Sigmoid colon (tissue), 7 donors: ENCODE measurements around the gene GRAP2. TPM values are rescaled to one million over a fixed set of nuclear protein-coding genes. Genes with fewer than 3 reads are reported as not detected.

ENCODE experiments used
- DNase-seq: peaks from one replicate; pipeline ENCODE4 v3.0.0-alpha.2; 2019
- H3K27ac ChIP-seq, 4 donors: fragments of 200-600 bp; sonication (generic); one replicate each; pipeline ENCODE4 v1.5.1; 2016 to 2019; ENCODE audit warnings: mild to moderate bottlenecking in 1 of 4
- H3K27me3 ChIP-seq, 3 donors: fragments of 200-600 bp; sonication (generic); one replicate each; pipeline ENCODE4 v1.5.1; 2019; ENCODE audit warnings: mild to moderate bottlenecking in 1 of 3
- H3K36me3 ChIP-seq, 4 donors: fragments of 200-600 bp; sonication (generic); one replicate each; pipeline ENCODE4 v1.5.1; 2016 to 2019
- H3K4me1 ChIP-seq, 4 donors: fragments of 200-600 bp; sonication (generic); one replicate each; pipeline ENCODE4 v1.5.1; 2017 to 2019
- H3K4me3 ChIP-seq, 4 donors: fragments of 200-600 bp; sonication (generic); one replicate each; pipeline ENCODE4 v1.5.1; 2017 to 2019; ENCODE audit warnings: mild to moderate bottlenecking in 2 of 4, moderate library complexity in 1 of 4
- H3K9me3 ChIP-seq, 4 donors: fragments of 200-600 bp in 3 of 4; sonication (generic) in 3 of 4; one replicate each; pipeline versions ENCODE4 v1.5.1 to v1.6.1; 2013 to 2019
- EP300 ChIP-seq, 4 donors: sonication (generic); formaldehyde crosslinking; IDR thresholded peaks; one replicate each; pipeline ENCODE4 v1.6.1; 2017; ENCODE audit warnings: antibody characterized with exemption in 4 of 4
- POLR2A ChIP-seq, 2 donors: fragments of 450-650 bp; IDR thresholded peaks; one replicate each; pipeline ENCODE4 v1.6.1; 2016; ENCODE audit warnings: antibody characterized with exemption in 2 of 2, mild to moderate bottlenecking in 2 of 2, moderate library complexity in 2 of 2
- POLR2AphosphoS5 ChIP-seq, 4 donors: sonication (generic); formaldehyde crosslinking; IDR thresholded peaks; one replicate each; pipeline ENCODE4 v1.6.1; 2017; ENCODE audit warnings: antibody characterized with exemption in 4 of 4
- WGBS, 2 donors: extraction: QIAGEN DNeasy Blood & Tissue Kit; methylation state at CpG; one replicate each; pipeline ENCODE4 v1.1.7; 2013; 5-methylcytosine and 5-hydroxymethylcytosine counted together
- intact Hi-C: fragments of 100-400 bp; cut with DNase I; formaldehyde crosslinking; loops from one replicate; pipeline ENCODE4 v1.15.1; 2023
- polyA plus RNA-seq, 3 donors: library from polyadenylated mRNA; stranded (reverse); fragments of 200-250 nt; gene quantifications; one replicate each; pipeline ENCODE4 v1.2.3, GENCODE V29; 2013
- total RNA-seq, 4 donors: library from RNA; depleted of rRNA; stranded (reverse); fragments of >200 nt; gene quantifications; one replicate each; pipeline ENCODE4 v1.1.0, GENCODE V29; 2016
- TF ChIP-seq, protein P1 (sequence below), 4 experiments: fragments of 450-650 bp in 3 of 4; fragments of 200-600 bp in 1 of 4; IDR thresholded peaks; one replicate each; pipeline ENCODE4 v1.5.1; 2016 to 2019; ENCODE audit warnings: antibody characterized with exemption in 4 of 4, mild to moderate bottlenecking in 3 of 4, moderate library complexity in 2 of 4
- donor health status: healthy with polysubstance abuse.
- donor health status: Bipolar disorder and iron deficiency.
- donor health status: healthy.

The GRAP2 gene
- total and polyA plus RNA-seq, 7 donors: 0.46 to 9.7 (median 1.4) TPM

DNA sequence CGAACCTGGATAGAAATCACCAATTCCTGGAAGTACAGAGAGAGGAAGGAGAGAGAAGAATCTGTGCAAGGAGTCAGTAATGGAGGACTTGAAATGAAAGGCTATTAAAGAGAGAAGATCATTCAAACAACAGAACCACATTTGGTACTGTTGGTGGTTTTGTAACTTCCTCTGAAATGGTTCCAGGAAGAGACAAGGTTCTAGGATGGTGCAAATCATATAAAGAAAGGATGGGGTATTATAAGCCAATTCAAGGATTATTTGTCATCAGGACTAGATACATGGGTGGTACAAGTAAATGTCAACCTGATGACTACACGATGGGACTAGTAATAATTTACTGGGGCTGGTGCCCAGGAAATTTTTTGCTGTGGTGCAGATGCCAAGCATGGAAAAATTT is 30.4 kb downstream of the GRAP2 start:
- DNase-seq: no peak
- no peaks in the 10 kb centered on the region for H3K9me3 ChIP-seq
- WGBS, 2 donors: 65 to 71% methylated on average over 2 of the region's 2 CpGs

DNA sequence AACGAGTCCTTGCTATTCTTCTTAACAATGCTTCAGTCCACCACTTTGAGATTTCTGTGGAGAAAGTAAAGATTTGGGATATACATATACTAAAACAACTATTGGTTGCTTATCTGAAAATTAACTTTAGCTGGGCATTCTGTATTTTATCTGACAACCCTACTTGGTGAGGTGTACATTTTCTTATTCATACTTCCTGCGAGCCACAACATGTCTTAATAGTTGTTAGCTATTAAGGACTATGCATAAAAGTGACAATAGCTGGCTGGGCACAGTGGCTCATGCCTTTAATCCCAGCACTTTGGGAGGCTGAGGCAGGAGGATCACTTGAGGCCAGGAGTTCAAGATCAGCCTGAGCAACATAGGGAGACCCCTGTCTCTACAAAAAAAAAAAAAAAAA is 31.3 kb downstream of the GRAP2 start:
- H3K27ac ChIP-seq: no peak overlapping the region
- H3K4me3 ChIP-seq: no peak overlapping the region
- no peaks in the 10 kb centered on the region for H3K4me1 ChIP-seq
- TF ChIP-seq, protein P1, sequence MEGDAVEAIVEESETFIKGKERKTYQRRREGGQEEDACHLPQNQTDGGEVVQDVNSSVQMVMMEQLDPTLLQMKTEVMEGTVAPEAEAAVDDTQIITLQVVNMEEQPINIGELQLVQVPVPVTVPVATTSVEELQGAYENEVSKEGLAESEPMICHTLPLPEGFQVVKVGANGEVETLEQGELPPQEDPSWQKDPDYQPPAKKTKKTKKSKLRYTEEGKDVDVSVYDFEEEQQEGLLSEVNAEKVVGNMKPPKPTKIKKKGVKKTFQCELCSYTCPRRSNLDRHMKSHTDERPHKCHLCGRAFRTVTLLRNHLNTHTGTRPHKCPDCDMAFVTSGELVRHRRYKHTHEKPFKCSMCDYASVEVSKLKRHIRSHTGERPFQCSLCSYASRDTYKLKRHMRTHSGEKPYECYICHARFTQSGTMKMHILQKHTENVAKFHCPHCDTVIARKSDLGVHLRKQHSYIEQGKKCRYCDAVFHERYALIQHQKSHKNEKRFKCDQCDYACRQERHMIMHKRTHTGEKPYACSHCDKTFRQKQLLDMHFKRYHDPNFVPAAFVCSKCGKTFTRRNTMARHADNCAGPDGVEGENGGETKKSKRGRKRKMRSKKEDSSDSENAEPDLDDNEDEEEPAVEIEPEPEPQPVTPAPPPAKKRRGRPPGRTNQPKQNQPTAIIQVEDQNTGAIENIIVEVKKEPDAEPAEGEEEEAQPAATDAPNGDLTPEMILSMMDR (IDR thresholded peaks at IDR 0.05): no peak
- no peak for TF ChIP-seq POLR2AphosphoS5 (IDR thresholded peaks at IDR 0.05)
- TF ChIP-seq POLR2A (IDR thresholded peaks at IDR 0.05): no peak
- TF ChIP-seq EP300 (IDR thresholded peaks at IDR 0.05): no peak
- H3K9me3 ChIP-seq: no peaks in the 10 kb centered on the region
- intact Hi-C loops: no loop called here
- peaks cover 0 to 58% (median 19%) of the 10 kb centered on the region in 3 donors for H3K27me3 ChIP-seq
- DNase-seq: no peak
- 81 to 88% methylated on average over 2 of the region's 2 CpGs for WGBS, 2 donors
- no peaks in the 10 kb centered on the region for H3K36me3 ChIP-seq

More for the DNA sequence above, 30.4 kb downstream of the GRAP2 start:
- Histone ChIP-seq H3K27ac (no peak overlapping the region), H3K4me1 (no peaks in the 10 kb centered on the region), H3K36me3 (no peaks in the 10 kb centered on the region), H3K4me3 (no peak overlapping the region), H3K27me3 (peaks cover 0 to 59% (median 19%) of the 10 kb centered on the region in 3 donors)
- TF ChIP-seq, protein P1 (IDR thresholded peaks at IDR 0.05): no peak
- TF ChIP-seq POLR2AphosphoS5 (IDR thresholded peaks at IDR 0.05): no peak
- intact Hi-C loops: no loop called here

DNA sequence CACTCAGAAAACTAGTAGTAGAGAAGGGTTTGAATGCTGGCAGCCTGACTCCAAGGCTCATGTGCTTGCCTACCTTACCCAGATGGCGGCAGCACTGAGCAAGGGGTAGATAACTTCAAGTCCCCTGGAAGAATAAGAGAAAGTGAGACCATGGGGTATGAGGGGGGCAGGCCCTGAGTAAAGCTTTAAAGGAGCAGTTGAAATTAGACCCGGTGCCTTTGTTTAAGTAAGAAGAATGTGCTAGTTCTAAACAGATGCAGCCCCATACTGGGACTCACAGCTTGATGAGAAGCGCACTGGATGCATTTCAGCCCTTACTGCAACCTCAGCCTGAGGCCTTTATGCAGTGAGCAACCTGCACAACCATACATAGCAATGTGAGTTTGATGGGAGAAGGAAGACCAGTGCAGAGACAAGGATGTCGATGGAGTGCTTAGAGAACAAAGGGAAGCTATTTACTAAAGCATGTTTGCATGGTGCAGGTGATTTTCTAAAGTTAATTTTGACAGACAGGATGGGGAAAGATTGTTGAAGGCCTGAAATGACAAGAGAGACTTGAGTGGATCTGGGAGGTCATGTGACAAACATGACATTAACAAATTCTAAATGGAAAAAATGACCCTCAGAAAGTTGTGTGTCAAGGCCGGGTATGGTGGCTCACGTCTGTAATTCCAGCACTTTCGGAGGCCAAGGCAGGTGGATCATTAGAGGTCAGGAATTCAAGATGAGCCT is 32.2 kb downstream of the GRAP2 start:
- H3K36me3 ChIP-seq: no peaks in the 10 kb centered on the region
- DNase-seq: no peak
- H3K4me1 ChIP-seq: no peaks in the 10 kb centered on the region
- H3K9me3 ChIP-seq: no peaks in the 10 kb centered on the region
- H3K27me3 ChIP-seq: peaks cover 0 to 56% (median 19%) of the 10 kb centered on the region in 3 donors
- H3K27ac ChIP-seq: no peak overlapping the region
- intact Hi-C loops: no loop called here
- no peak overlapping the region for H3K4me3 ChIP-seq
- 74 to 81% methylated on average over 7 of the region's 7 CpGs for WGBS, 2 donors
- TF ChIP-seq, protein P1 (IDR thresholded peaks at IDR 0.05): no peak
- TF ChIP-seq POLR2AphosphoS5 (IDR thresholded peaks at IDR 0.05) (no peak), POLR2A (IDR thresholded peaks at IDR 0.05) (no peak), EP300 (IDR thresholded peaks at IDR 0.05) (no peak)

DNA sequence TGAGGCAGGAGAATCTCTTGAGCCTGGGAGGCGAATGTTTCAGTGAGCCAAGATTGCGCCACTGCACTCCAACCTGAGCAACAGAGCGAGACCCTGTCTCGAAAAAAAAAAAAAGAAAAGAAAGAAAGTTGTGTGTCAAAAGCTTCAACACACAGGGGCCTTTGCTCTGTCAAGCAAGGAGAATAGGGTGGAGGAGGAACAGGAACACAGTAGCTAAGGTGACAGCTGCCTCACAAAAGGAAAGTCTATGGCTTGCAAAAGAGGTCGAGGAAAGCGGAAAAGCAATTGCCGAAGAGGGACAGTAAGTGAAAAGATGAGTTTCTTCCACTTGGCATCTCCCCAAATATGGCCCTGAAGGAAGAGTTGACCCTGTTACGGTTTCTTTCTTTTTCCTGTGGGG is 32.9 kb downstream of the GRAP2 start:
- intact Hi-C loops: no loop called here
- H3K9me3 ChIP-seq: no peaks in the 10 kb centered on the region
- H3K4me3 ChIP-seq: no peak overlapping the region
- no peak for DNase-seq
- H3K4me1 ChIP-seq: no peaks in the 10 kb centered on the region
- peaks cover 0 to 56% (median 19%) of the 10 kb centered on the region in 3 donors for H3K27me3 ChIP-seq
- TF ChIP-seq EP300 (IDR thresholded peaks at IDR 0.05) (no peak), POLR2A (IDR thresholded peaks at IDR 0.05) (no peak), POLR2AphosphoS5 (IDR thresholded peaks at IDR 0.05) (no peak)
- TF ChIP-seq, protein P1 (IDR thresholded peaks at IDR 0.05): no peak
- 67 to 91% methylated on average over 8 of the region's 8 CpGs for WGBS, 2 donors
- H3K27ac ChIP-seq: no peak overlapping the region
- H3K36me3 ChIP-seq: no peaks in the 10 kb centered on the region

DNA sequence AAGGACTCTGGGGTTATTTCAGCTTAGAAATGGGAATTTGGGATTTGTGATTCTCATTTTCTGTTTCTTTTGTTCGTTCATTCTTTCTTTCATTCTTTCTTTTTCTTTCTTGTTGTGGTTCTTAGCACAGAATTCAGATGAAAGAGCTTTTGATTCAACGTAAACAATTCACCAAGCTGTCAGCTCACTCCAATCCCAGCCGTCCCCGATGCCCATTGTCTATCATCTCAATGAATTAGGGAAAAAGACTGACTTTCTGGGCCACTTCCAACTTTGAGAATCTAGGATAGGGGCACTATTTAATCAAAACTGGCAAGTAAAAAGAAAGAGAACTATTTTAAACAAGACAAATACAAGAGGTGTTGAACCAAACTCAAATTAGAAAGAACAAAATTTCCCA is 34.2 kb downstream of the GRAP2 start:
- Histone ChIP-seq H3K9me3 (no peaks in the 10 kb centered on the region), H3K36me3 (no peaks in the 10 kb centered on the region), H3K27ac (no peak overlapping the region), H3K4me1 (no peaks in the 10 kb centered on the region), H3K27me3 (peaks cover 0 to 48% (median 19%) of the 10 kb centered on the region in 3 donors), H3K4me3 (no peak overlapping the region)
- intact Hi-C loops: no loop called here
- TF ChIP-seq POLR2A (IDR thresholded peaks at IDR 0.05): no peak
- DNase-seq: no peak
- 68 to 84% methylated on average over 4 of the region's 4 CpGs for WGBS, 2 donors
